ENCODE data around the gene WDR90. TPM values are rescaled to one million over a fixed set of nuclear protein-coding genes. Genes with fewer than 3 reads are reported as not detected.

The WDR90 gene
- total and polyA plus RNA-seq, 2 of the 13 experiments (the other 11 are each of a cell fraction or from before 2014, with no cell fraction given), result 14.9 to 28.9 TPM

- no peak for TF ChIP-seq MIER3 (CRISPR knock-in tag; IDR thresholded peaks at IDR 0.05; ENCODE audit: borderline replicate concordance)
- no peak for TF ChIP-seq ZNF503 (CRISPR knock-in tag; IDR thresholded peaks at IDR 0.05)
- TF ChIP-seq ZBTB3 (CRISPR knock-in tag; IDR thresholded peaks at IDR 0.05; ENCODE audit: borderline replicate concordance, low read depth), result no peak
- no peak for TF ChIP-seq MIXL1 (CRISPR knock-in tag; IDR thresholded peaks at IDR 0.05)
- TF ChIP-seq SOX5 (CRISPR knock-in tag; IDR thresholded peaks at IDR 0.05; ENCODE audit: borderline replicate concordance), result no peak
- no peak for TF ChIP-seq MED13 (CRISPR knock-in tag; IDR thresholded peaks at IDR 0.05)
- TF ChIP-seq ZNF501 (CRISPR knock-in tag; IDR thresholded peaks at IDR 0.05), result no peak
- TF ChIP-seq PPARG (CRISPR knock-in tag; conservative IDR thresholded peaks at IDR 0.05), result 0 out of 2 replicates have a peak, but pooled peaks have one; percentile 9
- peak; percentile 39; the same call in 1 of the 2 replicates for TF ChIP-seq ZFX (CRISPR knock-in tag; IDR thresholded peaks at IDR 0.05; ENCODE audit: low read depth)
- TF ChIP-seq RAD21 (CRISPR knock-in tag; IDR thresholded peaks at IDR 0.05), result peak; percentile 91
- TF ChIP-seq REXO4 (CRISPR knock-in tag; IDR thresholded peaks at IDR 0.05; ENCODE audit: borderline replicate concordance), result no peak
- no peak for TF ChIP-seq MTERF4 (CRISPR knock-in tag; IDR thresholded peaks at IDR 0.05)
- no peak for TF ChIP-seq GTF2F1 (IDR thresholded peaks at IDR 0.05; ENCODE audit: low read length)
- no peak for TF ChIP-seq ZNF552 (CRISPR knock-in tag; IDR thresholded peaks at IDR 0.05; ENCODE audit: borderline replicate concordance)
- TF ChIP-seq RBM39 (IDR thresholded peaks at IDR 0.05; ENCODE audit: low read depth, low read length, poor library complexity, severe bottlenecking), result no peak
- TF ChIP-seq GATAD1 (CRISPR knock-in tag; IDR thresholded peaks at IDR 0.05), result peak; percentile 64
- TF ChIP-seq ZSCAN20 (CRISPR knock-in tag; IDR thresholded peaks at IDR 0.05; ENCODE audit: borderline replicate concordance), result no peak
- no peak for TF ChIP-seq HBP1 (CRISPR knock-in tag; IDR thresholded peaks at IDR 0.05; ENCODE audit: low read depth)
- no peak for TF ChIP-seq MAFF (IDR thresholded peaks at IDR 0.05; ENCODE audit: low read depth, low read length)
- TF ChIP-seq BRF2 (CRISPR knock-in tag; IDR thresholded peaks at IDR 0.05), result no peak
- no peak for TF ChIP-seq ZKSCAN1 (IDR thresholded peaks at IDR 0.05; ENCODE audit: low read length)
- no peak for TF ChIP-seq ZNF274 (CRISPR knock-in tag; IDR thresholded peaks at IDR 0.05)
- TF ChIP-seq ZBTB26 (CRISPR knock-in tag; IDR thresholded peaks at IDR 0.05; ENCODE audit: borderline replicate concordance), result peak; percentile 79; the same call in 1 of the 2 replicates
Observed at GRCh38 chr16:610513-611381, 38.4 kb upstream of the WDR90 start (continued).
